MCF 10A (cell line): ENCODE data around the gene NR3C2. TPM values are rescaled to one million over a fixed set of nuclear protein-coding genes. Genes with fewer than 3 reads are reported as not detected.

Experiments used
- BruUV-seq: library from RNA; stranded (reverse); fragments of 400-500 nt; replicated peaks from 2 replicates; lab custom pipeline; 2021; lab: Mats Ljungman, UMichigan
- CTCF ChIA-PET: fragments of 300-600 bp; sonication (Branson Sonifier 250); formaldehyde crosslinking; extraction: SDS; loops from one replicate; lab custom pipeline; 2021; ENCODE audit warnings: antibody characterized with exemption, inconsistent platforms; lab: Yijun Ruan, JAX
- POLR2A ChIA-PET: fragments of 300-600, 350-650 bp; sonication (Branson Sonifier 250); formaldehyde crosslinking; extraction: SDS; loops from one replicate; lab custom pipeline; 2020; ENCODE audit warnings: antibody characterized with exemption, inconsistent platforms; lab: Yijun Ruan, JAX
- DNase-seq: peaks from one replicate; pipeline ENCODE4 v3.0.0-alpha.2; 2018; ENCODE audit not compliant: unreplicated experiment
- H3K27ac Mint-ChIP-seq: one replicate; pipeline ENCODE4 v1.8.0; 2022; ENCODE audit warnings: mild to moderate bottlenecking, low read depth, mixed read lengths; ENCODE audit not compliant: unreplicated experiment
- H3K27me3 Mint-ChIP-seq: one replicate; pipeline ENCODE4 v1.8.0; 2022; ENCODE audit warnings: mixed read lengths; ENCODE audit not compliant: insufficient read depth, unreplicated experiment
- H3K36me3 Mint-ChIP-seq: one replicate; pipeline ENCODE4 v1.8.0; 2022; ENCODE audit warnings: mild to moderate bottlenecking, moderate library complexity, mixed read lengths; ENCODE audit not compliant: insufficient read depth, unreplicated experiment
- H3K4me1 Mint-ChIP-seq: one replicate; pipeline ENCODE4 v1.8.0; 2022; ENCODE audit warnings: mixed read lengths; ENCODE audit not compliant: insufficient read depth, unreplicated experiment
- H3K4me3 Mint-ChIP-seq: one replicate; pipeline ENCODE4 v1.8.0; 2022; ENCODE audit warnings: mild to moderate bottlenecking, moderate library complexity, mixed read lengths; ENCODE audit not compliant: unreplicated experiment
- H3K9me3 Mint-ChIP-seq: one replicate; pipeline ENCODE4 v1.8.0; 2022; ENCODE audit warnings: mixed read lengths; ENCODE audit not compliant: unreplicated experiment
- CTCF ChIP-seq: fragments of 200-600 bp; IDR thresholded peaks from one replicate; pipeline ENCODE4 v1.8.0; 2022; ENCODE audit warnings: antibody characterized with exemption, mild to moderate bottlenecking; ENCODE audit not compliant: unreplicated experiment
- intact Hi-C: fragments of 100-400 bp; cut with micrococcal nuclease; formaldehyde crosslinking; loops from 2 replicates; pipeline ENCODE4 v1.14.1; 2022
- total RNA-seq: library from RNA; stranded (reverse); gene quantifications from 2 replicates; pipeline ENCODE4 v1.2.3, GENCODE V29; 2022

NR3C2 gene
- total RNA-seq, 1 experiment from 2014 or later: 0.21 TPM

DNA sequence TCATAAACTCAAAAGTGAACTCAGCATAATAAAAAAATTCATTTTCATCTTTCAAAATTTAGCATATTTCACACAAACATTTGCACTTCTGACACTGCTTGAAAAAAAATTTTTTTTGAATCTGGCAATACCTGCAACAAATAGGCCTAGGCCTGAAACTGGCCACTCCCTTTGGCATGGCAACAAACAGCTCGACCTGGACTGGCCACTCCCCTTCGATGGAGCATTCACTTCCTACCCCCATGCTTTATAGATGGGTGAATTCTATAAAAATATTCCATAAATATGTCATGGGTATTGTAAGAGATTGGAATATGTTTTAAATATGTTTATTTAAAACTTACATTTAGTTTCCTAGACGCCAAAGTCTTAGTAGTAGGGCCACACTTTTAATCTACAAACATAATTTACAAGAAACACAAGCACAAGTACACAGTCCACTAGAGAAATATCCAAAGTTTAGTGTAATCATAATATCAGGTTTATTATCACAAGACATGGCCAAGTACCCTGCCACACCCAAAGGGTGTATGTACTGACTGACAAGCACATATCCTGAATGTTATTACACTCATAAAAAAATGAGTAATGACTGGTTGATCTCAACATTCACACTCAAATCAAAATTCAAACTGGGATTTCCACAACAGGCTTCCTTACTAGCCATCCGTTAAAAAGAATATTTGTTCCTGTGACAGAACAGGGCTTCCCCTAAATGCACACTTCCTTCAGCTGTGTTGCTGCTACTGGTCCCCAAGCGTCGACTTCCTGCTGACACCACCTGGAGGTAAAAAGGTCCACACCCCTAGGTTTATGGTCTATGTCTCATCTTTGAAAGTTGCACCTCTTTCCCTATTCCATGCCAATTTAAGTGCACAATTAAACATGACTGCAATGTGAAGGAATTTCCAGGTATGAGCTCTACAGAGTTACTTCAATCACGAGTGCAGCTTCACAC, 271.5 kb downstream of the NR3C2 start:
- BruUV-seq: no TSS peak
- intact Hi-C loops: no loop called here
- TF ChIP-seq CTCF: no peak
- ChIA-PET POLR2A (no interaction called here), CTCF (interaction anchor here (0.7 kb wide), 1 partner anchor 9 kb away, joined by 3 read pairs; no protein-coding TSS in a partner anchor)
- H3K27me3 Mint-ChIP-seq: no peaks in the 10 kb centered on the region
- H3K4me1 Mint-ChIP-seq: no peaks in the 10 kb centered on the region
- H3K27ac Mint-ChIP-seq: no peak overlapping the region
- no peak for DNase-seq
- no peak overlapping the region for H3K4me3 Mint-ChIP-seq
- H3K9me3 Mint-ChIP-seq: peaks cover 10% of the 10 kb centered on the region
- H3K36me3 Mint-ChIP-seq: no peaks in the 10 kb centered on the region

- CTCF ChIA-PET: interaction anchor here (0.6 kb wide), 2 partner anchors 50 to 53 kb away, joined by 3 read pairs; no protein-coding TSS in a partner anchor
- Mint-ChIP-seq H3K27me3 (no peaks in the 10 kb centered on the region), H3K4me3 (no peak overlapping the region)
These were observed 276.1 kb downstream of the NR3C2 start for GRCh38 chr4:148166132-148166591.

GRCh38 chr4:148164557-148164956, 277.7 kb downstream of the NR3C2 start:
- BruUV-seq: no TSS peak
- no peak for TF ChIP-seq CTCF
- CTCF ChIA-PET: no interaction called here
- Mint-ChIP-seq H3K4me1 (peaks cover 11% of the 10 kb centered on the region), H3K27ac (no peak overlapping the region), H3K4me3 (no peak overlapping the region), H3K27me3 (no peaks in the 10 kb centered on the region), H3K9me3 (no peaks in the 10 kb centered on the region), H3K36me3 (peaks cover 5% of the 10 kb centered on the region)
- DNase-seq: no peak
- POLR2A ChIA-PET: no interaction called here
- intact Hi-C loops: no loop called here

More at GRCh38 chr4:148166132-148166591, 276.1 kb downstream of the NR3C2 start:
- POLR2A ChIA-PET: interaction anchor here (0.5 kb wide), 1 partner anchor 41 kb away, joined by 3 read pairs; no protein-coding TSS in a partner anchor
- H3K4me1 Mint-ChIP-seq: peaks cover 11% of the 10 kb centered on the region
- no TSS peak for BruUV-seq
- no peaks in the 10 kb centered on the region for H3K9me3 Mint-ChIP-seq
- peaks cover 5% of the 10 kb centered on the region for H3K36me3 Mint-ChIP-seq
- H3K27ac Mint-ChIP-seq: no peak overlapping the region
- no peak for DNase-seq
- intact Hi-C loops: no loop called here
- TF ChIP-seq CTCF: no peak

- peaks cover 11% of the 10 kb centered on the region for H3K4me1 Mint-ChIP-seq
- peaks cover 5% of the 10 kb centered on the region for H3K36me3 Mint-ChIP-seq
- no peaks in the 10 kb centered on the region for H3K9me3 Mint-ChIP-seq
- no peak overlapping the region for H3K27ac Mint-ChIP-seq
- TF ChIP-seq CTCF: no peak
- BruUV-seq: no TSS peak
- DNase-seq: no peak
- H3K27me3 Mint-ChIP-seq: no peaks in the 10 kb centered on the region
- CTCF ChIA-PET: interaction anchor here (0.6 kb wide), 1 partner anchor 107 kb away, joined by 3 read pairs; no protein-coding TSS in a partner anchor
- POLR2A ChIA-PET: no interaction called here
- H3K4me3 Mint-ChIP-seq: no peak overlapping the region
- intact Hi-C loops: no loop called here
These were observed 279.2 kb downstream of the NR3C2 start for GRCh38 chr4:148162991-148163390.
